Neural cell (in vitro differentiated cells): ENCODE measurements around the gene SHB.

Source experiments
- CTCF ChIP-seq: fragments of 450-650 bp; IDR thresholded peaks from 2 replicates; pipeline ENCODE4 v1.5.1; 2014; ENCODE audit warnings: antibody characterized with exemption, mild to moderate bottlenecking, moderate library complexity; ENCODE audit not compliant: poor library complexity, severe bottlenecking
- EP300 ChIP-seq: fragments of 450-650 bp; conservative IDR thresholded peaks from 2 replicates; pipeline ENCODE4 v1.6.1; 2014; ENCODE audit warnings: antibody characterized with exemption, mild to moderate bottlenecking, moderate library complexity; ENCODE audit not compliant: poor library complexity, severe bottlenecking
- EZH2 ChIP-seq: fragments of 200-600, 300-800 bp; shearing (Covaris generic), sonication (generic); IDR thresholded peaks from 2 replicates; pipeline ENCODE4 v1.6.1; 2014; ENCODE audit warnings: antibody characterized with exemption, low read length, borderline replicate concordance, mild to moderate bottlenecking; ENCODE audit not compliant: insufficient read depth, poor library complexity, severe bottlenecking
- MXI1 ChIP-seq: fragments of 450-650 bp; conservative IDR thresholded peaks from 2 replicates; pipeline ENCODE4 v1.6.1; 2014; ENCODE audit warnings: antibody characterized with exemption, mild to moderate bottlenecking; ENCODE audit not compliant: poor library complexity, severe bottlenecking
- RAD21 ChIP-seq: fragments of 450-650 bp; conservative IDR thresholded peaks from 2 replicates; pipeline ENCODE4 v1.6.1; 2014; ENCODE audit warnings: antibody characterized with exemption, mild to moderate bottlenecking, moderate library complexity
- REST ChIP-seq: IDR thresholded peaks from 2 replicates; pipeline ENCODE4 v1.6.1; 2012; ENCODE audit warnings: borderline replicate concordance
- SMC3 ChIP-seq: fragments of 450-650 bp; conservative IDR thresholded peaks from 2 replicates; pipeline ENCODE4 v1.6.1; 2014; ENCODE audit warnings: antibody characterized with exemption, mild to moderate bottlenecking, moderate library complexity; ENCODE audit not compliant: poor library complexity
- TAF1 ChIP-seq: IDR thresholded peaks from 2 replicates; pipeline ENCODE4 v1.6.1; 2012; ENCODE audit warnings: low read depth

DNA sequence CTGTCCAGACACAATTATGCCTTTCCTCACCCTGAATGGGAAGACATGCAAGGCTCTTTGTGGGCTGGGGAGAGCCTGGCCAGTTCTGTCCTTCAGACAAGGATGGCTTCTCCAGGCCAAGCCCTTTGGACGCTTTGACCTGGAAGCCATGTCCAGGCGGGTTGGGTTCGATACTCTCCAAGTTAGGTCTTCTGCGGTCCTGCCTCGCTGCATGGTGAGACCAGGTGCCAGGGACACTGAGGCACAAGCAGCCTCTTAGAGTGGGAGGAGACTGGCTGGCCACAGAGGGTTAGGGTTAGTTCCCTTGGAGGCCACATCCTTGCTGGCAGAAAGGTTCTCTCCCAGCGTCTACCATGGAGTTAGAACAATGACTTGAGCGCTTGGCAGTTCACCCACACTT lies 67.6 kb downstream of the SHB start:
- TF ChIP-seq CTCF, result no peak
- TF ChIP-seq EP300, result no peak
- TF ChIP-seq MXI1, result no peak
- TF ChIP-seq RAD21, result no peak
- no peak for TF ChIP-seq TAF1
- no peak for TF ChIP-seq EZH2
- TF ChIP-seq SMC3, result no peak
- no peak for TF ChIP-seq REST
